Measurements from ENCODE around the gene RETREG1.

- TF ChIP-seq CTCF (IDR thresholded peaks at IDR 0.05; ENCODE audit: borderline replicate concordance, extremely low read depth, low read length, poor library complexity, severe bottlenecking) (no peak), EZH2 (IDR thresholded peaks at IDR 0.05; ENCODE audit: borderline replicate concordance, low read depth, low read length, severe bottlenecking) (no peak)
Observed at GRCh38 chr5:16487456-16487855, 129.3 kb downstream of the RETREG1 start.
